GM12892 (cell line): ENCODE measurements around the gene LETM1.

Experiments used
- POLR2A ChIP-seq: IDR thresholded peaks from 2 replicates; pipeline ENCODE4 v1.6.1; 2011; ENCODE audit warnings: low read depth, low read length, control low read depth
- POLR2AphosphoS5 ChIP-seq: IDR thresholded peaks from 2 replicates; pipeline ENCODE4 v1.6.1; 2011; ENCODE audit warnings: low read depth, low read length, control low read depth
- TAF1 ChIP-seq: IDR thresholded peaks from 2 replicates; pipeline ENCODE4 v1.6.1; 2011; ENCODE audit warnings: low read depth, mild to moderate bottlenecking, control low read depth, low read length, borderline replicate concordance

DNA sequence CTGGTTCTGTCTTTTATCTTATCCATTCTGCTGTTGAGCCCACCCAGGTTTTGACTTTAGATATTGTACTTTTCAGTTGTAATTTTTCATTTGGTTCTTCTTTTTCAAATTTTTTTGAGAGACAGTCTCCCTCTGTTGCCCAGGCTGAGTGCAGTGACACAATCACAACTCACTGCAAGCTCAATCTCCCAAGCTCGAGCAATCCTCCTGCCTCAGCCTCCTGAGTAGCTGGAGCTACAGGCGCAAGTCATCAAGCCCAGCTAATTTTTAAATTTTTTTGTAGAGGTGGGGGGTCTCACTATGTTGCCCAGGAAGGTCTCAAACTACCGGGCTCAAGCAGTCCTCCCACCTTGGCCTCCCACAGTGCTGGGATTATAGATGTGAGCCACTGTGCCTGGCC is 25.7 kb downstream of the LETM1 start:
- TF ChIP-seq POLR2A: no peak
- TF ChIP-seq POLR2AphosphoS5: no peak
- no peak for TF ChIP-seq TAF1
